Stimulated activated CD4-positive, alpha-beta T cell treated with anti-CD3 and anti-CD28 coated beads, Interleukin-1b, Interleukin-23, amount 100 ng/mL, for 4 hours (primary cell): ENCODE measurements around the gene TMEM151A.
"Not testable (repeated sequence)": the region's sequence is repeated elsewhere in the genome, so short reads cannot be mapped to it uniquely, and the experiment has no call there.

ENCODE experiments used
- DNase-seq, 2 donors: peaks; one replicate each; pipeline ENCODE4 v3.0.0-alpha.2; 2020; ENCODE audit warnings: low read depth in 2 of 2

Gene TMEM151A

DNA sequence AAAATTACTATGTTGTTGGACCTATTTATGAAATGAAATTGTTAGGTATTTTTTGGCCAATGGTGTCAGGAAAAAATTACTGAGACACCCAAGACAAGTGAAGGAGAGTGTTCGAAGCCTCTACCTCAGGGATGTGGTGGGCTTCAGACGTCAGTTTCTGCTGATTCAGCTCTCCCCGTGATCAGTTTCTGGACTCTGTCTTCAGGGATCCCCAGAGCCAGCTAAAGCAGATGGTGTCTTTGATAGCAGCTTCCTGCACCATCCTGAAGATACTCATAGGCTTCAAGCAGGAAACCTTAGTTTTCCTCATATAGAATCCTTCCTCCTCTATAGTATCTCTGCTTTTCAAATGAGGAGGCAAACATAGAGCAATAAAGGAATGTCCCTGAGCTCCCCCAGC is 17.8 kb downstream of the TMEM151A start:
- no peak for DNase-seq

DNA sequence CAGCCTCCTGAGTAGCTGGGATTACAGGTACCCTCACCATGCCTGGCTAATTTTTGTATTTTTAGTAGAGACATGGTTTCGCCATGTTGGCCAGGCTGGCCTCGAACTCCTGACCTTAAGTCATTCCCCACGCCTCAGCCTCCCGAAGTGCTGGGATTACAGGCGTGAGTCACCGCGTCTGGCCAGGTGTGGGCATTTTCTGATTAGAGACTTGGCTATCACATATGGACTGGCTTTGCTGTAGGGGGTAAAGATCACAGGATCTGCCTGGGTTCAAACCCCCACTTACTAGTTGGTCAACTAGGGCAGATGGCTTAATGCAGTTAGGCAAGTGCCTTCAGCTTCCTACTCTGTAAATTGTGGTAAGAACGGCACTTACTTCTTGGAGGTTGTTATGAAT is 18.6 kb downstream of the TMEM151A start:
- DNase-seq, result no peak

DNA sequence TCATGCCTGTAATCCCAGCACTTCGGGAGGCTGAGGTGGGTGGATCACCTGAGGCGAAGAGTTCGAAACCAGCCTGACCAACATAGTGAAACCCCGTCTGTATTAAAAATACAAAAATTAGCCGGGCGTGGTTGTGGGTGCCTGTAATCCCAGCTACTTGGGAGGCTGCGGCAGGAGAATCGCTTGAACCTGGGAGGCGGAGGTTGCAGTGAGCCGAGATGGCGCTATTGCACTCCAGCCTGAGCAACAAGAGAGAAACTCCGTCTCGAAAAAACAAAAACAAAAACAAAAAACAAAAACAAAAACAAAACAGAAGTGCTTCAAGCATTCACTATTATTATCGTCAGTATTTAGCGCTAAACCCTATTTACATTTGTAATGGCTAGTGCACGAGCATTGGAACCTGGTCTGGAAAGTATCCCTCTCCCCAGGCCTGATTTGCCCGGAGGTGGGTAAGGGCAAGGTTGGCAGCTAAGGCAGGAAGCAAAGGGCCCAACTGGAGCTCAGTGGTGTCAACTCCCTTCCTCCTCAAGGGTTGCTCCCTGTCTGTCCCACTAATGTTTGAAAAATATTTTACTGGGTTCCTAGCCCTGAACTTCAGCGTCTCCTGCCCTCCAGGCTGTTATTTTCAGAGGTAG is 19.2 kb downstream of the TMEM151A start:
- DNase-seq, result not testable (repeated sequence)

DNA sequence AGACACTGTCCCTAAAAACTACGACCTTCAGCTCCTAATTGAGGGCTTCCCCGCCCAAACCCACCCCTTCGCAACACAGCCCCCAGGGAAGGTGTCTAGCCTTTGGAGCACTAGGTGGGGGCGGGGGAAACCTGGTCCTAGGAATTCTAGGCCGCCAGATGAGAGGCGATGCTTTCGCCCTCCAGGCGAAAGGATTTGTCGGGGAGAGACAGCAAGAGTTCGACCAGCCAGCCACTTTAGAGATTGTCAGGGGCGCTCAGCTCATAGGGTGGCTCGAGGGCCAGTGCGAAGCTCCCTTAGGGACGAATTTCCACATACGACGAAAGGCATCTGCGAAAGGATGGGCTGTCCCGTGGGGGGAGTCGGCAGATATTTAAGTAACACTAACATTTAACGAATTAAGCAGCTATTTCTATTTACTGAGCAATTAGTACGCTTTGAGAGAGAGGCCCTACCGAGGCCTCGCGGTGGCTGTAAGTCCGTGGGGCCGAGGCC is 19.8 kb downstream of the TMEM151A start:
- DNase-seq, result no peak

DNA sequence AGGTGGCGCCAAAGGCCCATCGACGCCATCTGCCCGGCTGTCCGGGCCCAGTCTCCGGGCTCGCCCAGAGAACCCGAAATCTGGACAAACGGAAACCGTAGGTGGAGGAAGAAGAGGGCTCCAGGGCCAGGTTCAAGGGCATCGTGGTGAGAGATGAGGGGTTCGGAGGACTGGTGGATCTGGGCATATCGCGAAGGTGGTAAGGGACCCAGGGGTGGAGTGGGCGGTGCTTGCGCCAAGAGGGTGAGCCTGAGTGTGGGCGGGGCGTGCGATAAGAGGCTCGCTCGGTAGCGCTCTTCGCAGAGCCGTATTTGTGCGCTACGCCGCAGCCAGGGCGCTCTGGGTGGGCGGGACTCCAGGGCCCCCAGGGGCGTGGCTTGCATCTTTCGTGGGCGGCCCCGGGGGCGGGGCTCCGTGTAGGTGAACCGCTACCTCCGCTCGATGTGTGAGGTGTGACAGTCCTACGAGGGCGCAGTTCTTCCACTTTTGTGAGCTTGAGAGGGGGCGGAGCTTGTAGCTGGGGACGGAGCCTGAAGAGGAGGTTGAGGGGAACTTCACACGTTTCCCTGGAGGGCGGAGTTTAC is 20.4 kb downstream of the TMEM151A start:
- DNase-seq, result peak; percentile 96 to 99

DNA sequence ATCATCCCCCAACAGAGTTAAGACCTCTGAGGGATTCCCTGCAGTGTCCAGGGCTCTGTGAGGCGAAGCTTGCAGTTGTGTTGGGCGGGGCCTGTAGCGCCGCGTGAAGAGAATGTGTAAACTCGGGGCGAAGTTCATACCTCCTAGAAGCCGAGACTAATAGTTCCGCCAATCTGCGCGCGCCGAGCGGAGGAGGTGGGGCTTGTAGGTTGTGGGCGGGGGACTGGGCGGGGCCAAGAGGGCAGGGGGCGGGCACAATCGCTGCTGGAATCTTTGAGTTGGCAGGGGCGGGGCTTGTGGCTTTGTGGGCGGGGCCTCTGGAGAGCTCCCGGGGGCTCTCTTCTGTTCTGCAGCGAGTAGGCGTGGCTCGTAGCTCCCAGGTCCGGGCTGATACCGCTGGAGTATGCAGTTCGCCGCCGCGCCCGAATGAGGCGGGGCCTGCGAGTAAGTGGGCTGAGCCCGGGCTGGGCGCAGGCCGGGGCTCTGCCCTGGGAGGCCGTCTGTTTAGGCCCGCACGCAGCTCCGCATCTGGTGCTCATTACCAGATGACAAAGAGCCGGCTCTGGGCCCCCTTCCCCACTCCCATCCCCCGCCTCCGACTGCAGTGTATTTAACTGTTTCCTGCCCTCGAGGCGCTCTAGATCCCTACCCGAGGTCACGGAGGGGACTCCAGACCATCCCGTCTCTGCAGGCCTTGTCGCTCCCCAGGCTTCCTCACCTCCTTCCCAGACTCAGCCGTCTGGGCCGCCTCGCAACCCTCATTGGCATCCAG is 21.0 kb downstream of the TMEM151A start:
- peak; percentile 97 to 98 for DNase-seq

DNA sequence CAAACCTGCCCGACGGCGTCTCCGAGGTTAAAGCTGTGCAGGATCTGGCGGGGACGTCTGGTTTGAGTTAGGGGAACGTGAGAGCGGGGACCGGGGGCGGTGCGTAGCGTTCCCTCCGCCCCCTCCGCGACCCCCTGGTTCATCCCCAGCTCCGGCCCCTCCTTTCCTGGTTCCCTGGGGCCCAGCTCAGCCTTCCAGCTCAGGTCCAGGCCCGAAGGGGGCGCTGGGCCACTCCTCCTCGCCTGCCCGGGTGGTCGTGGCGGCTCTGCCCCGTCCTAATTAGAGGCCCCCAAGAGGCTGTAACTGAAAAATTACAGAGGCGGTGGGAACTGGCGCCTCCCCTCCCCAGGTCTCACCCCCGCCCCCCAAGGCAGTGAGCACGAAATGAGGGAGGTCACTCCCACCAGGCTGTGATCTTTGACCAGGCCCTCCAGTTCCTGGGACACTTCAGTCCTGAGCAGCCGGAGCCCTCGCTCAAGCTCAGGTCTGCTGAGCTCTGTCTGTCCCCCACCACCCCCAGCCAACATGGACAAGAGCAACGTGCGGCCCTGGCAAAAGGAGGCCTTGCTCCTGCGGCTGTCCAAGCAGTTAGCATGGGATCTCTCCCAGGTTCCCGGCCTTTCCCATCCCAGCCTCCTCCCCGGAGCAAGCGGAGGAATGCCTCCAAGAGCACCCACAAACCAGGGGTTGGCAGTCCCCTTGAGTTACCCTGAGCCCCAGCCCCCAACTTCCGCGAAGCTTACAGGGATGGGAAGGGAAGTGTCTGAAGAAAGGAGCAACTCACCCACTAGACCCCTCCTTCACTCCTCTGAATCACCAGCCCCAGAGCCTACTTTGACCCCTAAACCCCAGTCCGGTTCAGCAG is 21.9 kb downstream of the TMEM151A start:
- no peak for DNase-seq

DNA sequence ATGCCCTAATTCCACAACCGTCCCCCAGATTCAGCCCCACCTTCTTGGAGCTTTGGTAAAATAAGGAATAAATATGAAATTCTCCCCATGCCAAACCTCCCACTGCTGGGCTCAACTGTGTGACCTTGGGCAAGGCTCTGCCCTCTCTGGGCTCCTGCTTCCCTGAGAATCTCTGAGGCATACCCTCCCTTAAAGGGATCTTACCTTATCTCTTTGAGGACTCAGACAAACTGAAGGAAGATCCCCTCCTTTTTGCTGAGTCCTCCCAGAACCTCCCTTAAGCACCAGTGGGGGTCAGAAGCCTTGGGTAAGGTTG is 22.4 kb downstream of the TMEM151A start:
- no peak for DNase-seq

DNA sequence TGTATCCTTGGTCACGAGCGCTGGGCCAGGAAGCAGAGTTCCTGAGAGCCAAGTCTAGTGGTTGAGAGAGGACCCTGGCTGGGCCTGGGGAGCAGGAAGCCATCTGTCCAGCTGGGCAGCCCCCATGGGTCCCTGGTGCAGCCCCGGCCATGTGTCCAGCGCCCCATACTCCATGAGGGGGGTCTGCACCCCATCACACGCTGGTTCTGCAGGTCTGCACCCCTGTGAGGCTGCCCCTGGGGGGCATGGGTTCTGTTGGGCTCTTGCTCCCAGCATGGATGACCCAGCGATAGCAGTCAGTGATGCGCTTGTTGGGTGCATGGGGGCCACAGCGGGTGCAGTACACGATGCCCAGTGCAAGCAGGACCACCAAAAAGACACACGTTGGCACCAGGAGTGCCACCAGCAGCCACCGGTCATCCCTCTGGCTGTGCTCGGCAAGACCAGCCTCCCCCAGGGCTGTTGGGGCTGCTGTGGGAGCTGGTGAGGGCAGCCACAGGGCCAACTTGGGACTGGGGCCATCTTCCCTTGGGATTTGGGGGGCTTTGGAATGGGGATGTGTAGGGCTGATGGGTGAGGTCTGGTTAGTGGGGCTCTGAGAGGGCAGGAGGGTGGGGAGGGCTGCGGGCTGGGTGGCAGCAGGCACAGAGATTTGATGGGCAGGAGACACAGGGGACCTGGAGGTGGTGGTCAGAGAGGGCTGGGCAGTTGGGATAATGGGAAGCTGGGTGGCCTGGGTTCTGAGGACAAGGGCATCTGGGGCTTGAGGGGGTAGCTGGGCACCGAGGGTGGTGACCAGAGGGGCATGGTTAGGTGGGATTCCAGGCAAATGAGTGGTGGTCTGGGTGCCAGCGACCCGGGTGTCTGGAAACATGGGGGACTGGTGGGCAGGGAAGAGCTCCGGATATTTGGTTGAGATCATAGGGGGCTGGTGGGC is 23.1 kb downstream of the TMEM151A start:
- DNase-seq, result no peak

DNA sequence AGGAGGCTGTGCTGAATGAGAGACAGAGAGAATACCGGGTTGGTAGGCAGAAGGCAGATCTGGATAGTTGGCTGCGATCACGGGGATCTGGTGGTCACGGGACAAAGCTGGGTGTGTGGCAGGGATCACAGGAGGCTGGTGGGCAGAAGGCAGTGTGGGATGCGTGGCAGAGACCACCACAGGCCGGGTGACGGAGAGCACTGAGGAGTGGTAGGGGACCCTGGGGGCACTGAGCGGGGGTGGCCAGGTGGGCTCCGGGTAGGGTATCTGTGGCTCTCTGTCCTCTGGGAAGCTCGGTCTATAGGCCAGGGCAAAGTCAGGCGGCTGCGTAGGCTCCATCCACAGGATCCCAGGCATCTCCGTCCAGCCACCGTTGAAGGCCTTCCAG is 23.8 kb downstream of the TMEM151A start:
- DNase-seq, result no peak

DNA sequence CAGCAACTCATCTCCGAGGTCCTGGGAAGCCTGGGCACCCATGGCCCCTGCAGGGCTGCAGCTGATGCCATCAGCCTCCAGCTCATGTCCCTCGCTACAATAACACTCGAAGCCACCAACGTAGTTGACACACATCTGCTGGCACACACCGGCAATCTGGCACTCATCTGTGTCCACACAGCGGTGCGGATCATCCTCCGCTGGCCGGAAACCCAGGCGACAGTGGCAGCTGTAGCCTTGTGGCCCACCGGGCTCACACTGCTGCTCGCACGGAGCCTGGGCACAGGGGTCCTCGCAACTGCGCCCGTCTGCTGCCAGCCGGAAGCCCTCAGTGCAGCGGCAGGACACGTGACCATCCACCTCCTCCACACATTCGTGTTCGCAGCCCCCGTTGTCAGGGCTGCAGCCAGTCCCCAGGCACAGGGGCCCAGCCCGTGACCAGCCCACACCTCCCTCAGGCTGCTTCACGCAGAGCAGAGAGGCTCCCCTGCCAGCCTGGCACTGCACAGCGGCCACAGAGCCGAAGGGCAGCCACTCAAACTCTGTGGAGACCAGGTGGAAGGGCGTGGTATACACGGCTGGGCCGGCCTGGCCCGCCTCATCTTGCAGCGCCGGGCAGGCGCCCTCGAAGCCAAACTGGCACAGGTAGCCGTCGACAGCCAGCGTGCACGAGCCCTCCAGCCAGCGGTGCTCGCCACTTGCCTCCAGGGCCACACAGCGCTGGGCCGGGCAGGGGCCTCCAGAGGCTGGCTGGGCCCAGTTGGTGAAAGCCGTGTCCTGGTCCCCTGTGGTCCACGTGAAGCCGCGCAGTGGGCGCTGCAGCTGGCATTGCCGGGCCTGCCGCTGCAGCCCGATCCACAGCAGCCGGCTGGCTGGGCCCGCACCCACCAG is 24.5 kb downstream of the TMEM151A start:
- no peak for DNase-seq

DNA sequence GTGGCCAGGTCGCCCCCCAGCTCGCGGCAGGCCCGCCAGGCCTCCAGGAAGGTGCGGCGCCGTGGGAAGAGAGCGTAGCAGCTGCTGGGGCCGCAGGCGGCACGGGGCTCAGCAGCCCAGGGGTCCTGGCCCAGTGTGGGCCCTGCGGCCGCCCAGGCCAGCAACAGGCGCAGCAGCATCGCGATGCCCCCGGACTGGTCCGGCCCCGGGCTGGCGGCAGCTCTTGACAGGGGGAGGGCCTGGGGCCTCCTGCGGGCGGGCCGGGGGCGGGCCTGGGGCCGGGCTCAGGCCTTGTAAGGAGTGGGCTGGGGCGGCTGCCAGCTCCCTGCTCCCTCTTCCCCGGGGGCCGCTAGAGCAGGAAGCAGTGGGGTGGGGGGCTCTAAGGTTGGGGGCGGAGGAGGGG is 25.2 kb downstream of the TMEM151A start, which contains the start of gene CD248:
CD248 (minus strand) TSS at position 196 of the 403 bp plus-strand sequence; CDS start at position 179, 17 bp downstream.
- no peak for DNase-seq

DNA sequence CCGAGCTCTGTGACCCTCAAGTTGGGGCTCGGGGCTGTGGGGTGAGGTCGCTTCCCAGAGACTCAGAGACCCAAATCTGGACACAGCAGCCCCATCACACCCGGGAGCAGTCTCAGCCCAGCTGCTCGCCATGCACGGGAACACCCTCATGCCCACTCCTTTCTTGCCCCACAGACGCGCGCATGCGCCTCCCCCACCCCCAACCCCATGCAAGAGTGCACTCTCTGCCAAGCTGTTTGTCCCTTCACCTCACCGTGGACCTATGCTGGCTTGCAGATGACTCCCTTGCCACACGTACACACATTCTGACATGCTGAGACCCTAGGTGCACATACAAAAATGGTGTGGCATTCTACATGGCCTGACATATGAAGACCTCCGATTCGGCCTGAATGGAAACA is 25.6 kb downstream of the TMEM151A start:
- DNase-seq, result peak in 1 of 2 donors; percentile 14

DNA sequence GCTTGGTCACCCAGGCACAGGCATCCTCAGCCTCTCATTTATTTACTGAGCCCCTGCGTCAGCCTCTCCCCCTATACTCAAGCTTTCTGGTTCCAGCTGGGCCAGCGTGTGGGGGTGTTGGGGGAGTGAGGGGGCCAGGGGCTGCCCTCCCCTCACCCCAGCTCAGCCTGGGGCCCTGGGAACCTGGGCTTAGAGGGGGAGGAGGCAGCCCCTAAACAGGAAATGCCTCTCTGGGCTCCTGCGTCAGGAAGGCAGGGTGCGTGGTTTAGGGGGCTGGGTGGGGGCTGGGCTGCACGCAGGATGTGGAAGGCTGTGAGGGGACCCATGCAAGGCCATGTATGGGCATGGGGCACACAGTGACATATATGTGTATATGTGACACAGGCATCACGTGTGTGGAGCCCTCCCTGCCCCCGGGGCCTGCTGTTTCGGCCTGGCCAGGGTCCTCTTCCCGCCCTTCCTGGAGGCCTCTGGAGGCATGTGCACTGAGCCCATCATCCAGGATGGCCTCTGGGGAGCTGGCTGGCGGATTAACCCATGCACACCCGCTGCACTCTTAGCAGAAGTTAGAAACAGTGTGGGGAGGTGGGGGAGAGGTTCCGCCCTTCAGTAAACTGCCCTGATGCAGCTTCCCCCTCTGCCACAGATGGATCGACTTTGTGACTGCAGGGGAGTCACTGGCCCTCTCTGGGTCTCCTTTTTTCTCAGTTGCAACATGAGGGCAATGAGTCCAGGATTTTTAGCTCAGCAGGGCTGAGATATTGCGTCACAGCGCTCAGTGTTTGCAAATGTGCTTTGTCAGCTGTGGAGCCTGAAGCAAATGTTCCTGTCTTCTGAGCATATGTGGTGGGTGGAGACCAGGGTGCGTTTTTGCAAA is 26.3 kb downstream of the TMEM151A start:
- no peak for DNase-seq

DNA sequence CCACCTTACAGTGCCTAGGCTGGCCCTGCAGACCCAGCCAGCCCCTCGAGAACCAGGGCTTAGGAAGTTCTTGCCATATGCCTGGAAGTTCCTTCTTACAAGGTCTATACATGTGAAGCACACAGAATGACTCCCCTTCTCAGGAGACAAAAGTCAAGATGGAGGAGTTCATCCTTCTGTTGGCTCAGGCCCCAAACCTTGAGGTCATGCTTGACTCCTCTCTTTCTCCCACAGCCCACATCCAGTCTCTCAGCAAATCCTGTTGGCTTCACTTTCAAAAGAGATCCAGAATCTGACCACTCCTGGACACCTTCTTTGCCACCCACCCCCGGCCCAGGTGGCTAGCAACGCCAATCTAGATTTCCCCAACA is 26.9 kb downstream of the TMEM151A start:
- DNase-seq, result no peak

DNA sequence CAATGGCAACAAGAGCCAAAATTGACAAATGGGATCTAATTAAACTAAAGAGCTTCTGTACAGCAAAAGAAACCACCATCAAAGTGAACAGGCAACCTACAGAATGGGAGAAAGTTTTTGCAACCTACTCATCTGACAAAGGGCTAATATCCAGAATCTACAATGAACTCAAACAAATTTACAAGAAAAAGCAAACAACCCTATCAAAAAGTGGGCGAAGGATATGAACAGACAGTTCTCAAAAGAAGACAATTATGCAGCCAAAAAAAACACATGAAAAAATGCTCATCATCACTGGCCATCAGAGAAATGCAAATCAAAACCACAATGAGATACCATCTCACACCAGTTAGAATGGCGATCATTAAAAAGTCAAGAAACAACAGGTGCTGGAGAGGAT is 28.6 kb downstream of the TMEM151A start:
- not testable (repeated sequence) for DNase-seq

DNA sequence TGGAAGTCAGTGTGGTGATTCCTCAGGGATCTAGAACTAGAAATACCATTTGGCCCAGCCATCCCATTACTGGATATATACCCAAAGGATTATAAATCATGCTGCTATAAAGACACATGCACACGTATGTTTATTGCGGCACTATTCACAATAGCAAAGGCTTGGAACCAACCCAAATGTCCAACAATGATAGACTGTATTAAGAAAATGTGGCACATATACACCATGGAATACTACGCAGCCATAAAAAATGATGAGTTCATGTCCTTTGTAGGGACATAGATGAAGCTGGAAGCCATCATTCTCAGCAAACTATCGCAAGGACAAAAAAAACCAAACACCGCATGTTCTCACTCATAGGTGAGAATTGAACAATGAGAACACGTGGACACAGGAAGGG is 29.1 kb downstream of the TMEM151A start:
- DNase-seq, result not testable (repeated sequence)

DNA sequence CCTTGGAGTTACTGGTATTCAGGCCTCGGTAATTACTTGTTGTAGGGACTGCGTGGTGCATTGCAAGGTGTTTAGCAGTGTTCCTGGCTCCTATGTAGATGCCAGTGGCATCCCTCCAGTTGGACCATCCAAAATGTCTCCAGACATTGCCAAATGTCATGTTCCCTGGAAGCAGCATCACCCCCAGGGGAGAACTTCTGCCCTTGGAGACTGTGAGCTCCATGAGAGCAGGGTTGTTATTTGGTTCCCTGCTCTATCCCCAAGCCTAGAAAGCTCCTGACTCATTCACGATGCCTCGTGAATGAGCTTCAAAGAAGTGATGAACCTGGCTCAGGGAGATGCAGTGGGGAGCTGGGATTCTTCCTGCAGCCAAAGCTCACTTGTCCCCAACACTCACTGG is 29.9 kb downstream of the TMEM151A start:
- no peak for DNase-seq
